ENCODE data around the gene ZNF530. TPM values are rescaled to one million over a fixed set of nuclear protein-coding genes. Genes with fewer than 3 reads are reported as not detected.

Gene ZNF530
- total RNA-seq, 6 experiments from 2014 or later: 2.3 to 4.5 (median 3.6) TPM

- Mint-ChIP-seq H3K36me3 (ENCODE audit: low read depth) (peaks cover 55% of the 10 kb centered on the region), H3K27ac (peak overlapping the region; percentile 63), H3K4me3 (no peak overlapping the region; the same call in 1 of the 2 replicates), H3K4me1 (ENCODE audit: low read depth) (peaks cover 30% of the 10 kb centered on the region), H3K9me3 (peaks cover 62% of the 10 kb centered on the region), H3K27me3 (ENCODE audit: insufficient read depth) (peaks cover 2% of the 10 kb centered on the region; the same call in 1 of the 2 replicates)
- DNase-seq: peak; percentile 93
- no peak for TF ChIP-seq CTCF (IDR thresholded peaks at IDR 0.05)
Measured at GRCh38 chr19:57587529-57587928, 12.2 kb upstream of the ZNF530 start.

- no peak for DNase-seq
- Mint-ChIP-seq H3K27me3 (ENCODE audit: insufficient read depth) (no peaks in the 10 kb centered on the region), H3K9me3 (no peaks in the 10 kb centered on the region; the same call in 1 of the 2 replicates), H3K36me3 (ENCODE audit: low read depth) (peaks cover 35% of the 10 kb centered on the region), H3K4me1 (ENCODE audit: low read depth) (peaks cover 14% of the 10 kb centered on the region), H3K27ac (peak overlapping the region; percentile 9; the same call in 1 of the 2 replicates), H3K4me3 (peak overlapping the region; percentile 83)
- TF ChIP-seq CTCF (IDR thresholded peaks at IDR 0.05): no peak
Measured at GRCh38 chr19:57599377-57599760, 316 bp upstream of the ZNF530 start.

- DNase-seq: no peak
Measured at GRCh38 chr19:57606931-57607330, 7.2 kb downstream of the ZNF530 start.

GRCh38 chr19:57611113-57611512 lies 11.4 kb downstream of the ZNF530 start:
- no peak for DNase-seq
- Mint-ChIP-seq H3K4me1 (ENCODE audit: low read depth) (peaks cover 16% of the 10 kb centered on the region), H3K9me3 (peaks cover 41% of the 10 kb centered on the region), H3K27ac (no peak overlapping the region), H3K27me3 (ENCODE audit: insufficient read depth) (no peaks in the 10 kb centered on the region; the same call in 1 of the 2 replicates), H3K4me3 (no peak overlapping the region), H3K36me3 (ENCODE audit: low read depth) (peaks cover 62% of the 10 kb centered on the region)
- TF ChIP-seq CTCF (IDR thresholded peaks at IDR 0.05): no peak

More at GRCh38 chr19:57606931-57607330, 7.2 kb downstream of the ZNF530 start:
- H3K36me3 Mint-ChIP-seq (ENCODE audit: low read depth): peaks cover 80% of the 10 kb centered on the region
- no peaks in the 10 kb centered on the region for H3K27me3 Mint-ChIP-seq (ENCODE audit: insufficient read depth)
- H3K4me1 Mint-ChIP-seq (ENCODE audit: low read depth): no peaks in the 10 kb centered on the region
- H3K27ac Mint-ChIP-seq: no peak overlapping the region
- no peak overlapping the region for H3K4me3 Mint-ChIP-seq
- H3K9me3 Mint-ChIP-seq: peaks cover 26% of the 10 kb centered on the region
- no peak for TF ChIP-seq CTCF (IDR thresholded peaks at IDR 0.05)

GRCh38 chr19:57613941-57614743 lies 14.5 kb downstream of the ZNF530 start, which contains the start of gene ZNF134:
TSS of gene ZNF134 (plus strand) at chr19:57614242. CDS start at chr19:57619469, 5,227 bp downstream.
- Mint-ChIP-seq H3K4me3 (peak within 1 kb of the TSS; percentile 90), H3K4me1 (ENCODE audit: low read depth) (peaks cover 16% of the 10 kb centered on the region), H3K9me3 (peaks cover 53% of the 10 kb centered on the region), H3K27me3 (ENCODE audit: insufficient read depth) (peaks cover 4% of the 10 kb centered on the region), H3K27ac (peak within 1 kb of the TSS; percentile 50), H3K36me3 (ENCODE audit: low read depth) (peaks cover 60% of the 10 kb centered on the region)
- TF ChIP-seq CTCF (IDR thresholded peaks at IDR 0.05): peak; percentile 62
- DNase-seq: peak; percentile 79
